A549 (cell line): Measurements from ENCODE around the gene PCNX1. TPM values are rescaled to one million over a fixed set of nuclear protein-coding genes. Genes with fewer than 3 reads are reported as not detected.

Experiments used
- ATAC-seq, 2 experiments: fragments of 200-7000 bp in 1 of 2; fragments of >200 bp in 1 of 2; cut with Nextera tagmentation in 1 of 2; cut with Tn5 transposase in 1 of 2; 3 replicates each; pipeline versions ENCODE4 v1.8.0 to v1.9.1; 2018 to 2020; ENCODE audit warnings: mild to moderate bottlenecking in 1 of 2, moderate library complexity in 1 of 2
- CTCF ChIA-PET: fragments of 300-600 bp; sonication (Branson Sonifier 250); formaldehyde crosslinking; extraction: SDS; loops from one replicate; lab custom pipeline; 2021; ENCODE audit warnings: antibody characterized with exemption, inconsistent platforms; lab: Yijun Ruan, JAX
- POLR2A ChIA-PET: fragments of 350-600 bp; formaldehyde crosslinking; extraction: SDS; loops from one replicate; lab custom pipeline; 2021; ENCODE audit warnings: antibody characterized with exemption, inconsistent platforms; lab: Yijun Ruan, JAX
- DNase-seq, 2 experiments: peaks; one replicate each; pipeline versions ENCODE4 v3.0.0 to v3.0.0-alpha.2; 2011 to 2016; ENCODE audit warnings: low read depth in 1 of 2, low spot score in 1 of 2
- FAIRE-seq: peaks from 2 replicates; lab custom pipeline; 2011; peaks lifted over from hg19 to GRCh38; lab: Jason Lieb, UNC
- H3K27ac ChIP-seq, 2 experiments: fragments of >200 bp; sonication (Bioruptor Twin); formaldehyde crosslinking; 3 replicates each; pipeline ENCODE4 v1.5.1; 2016 to 2017
- H3K4me1 ChIP-seq: fragments of >200 bp; sonication (Bioruptor Twin); formaldehyde crosslinking; 3 replicates; pipeline ENCODE4 v1.6.1; 2016
- H3K4me2 ChIP-seq: fragments of >200 bp; sonication (Bioruptor Twin); formaldehyde crosslinking; 3 replicates; pipeline ENCODE4 v1.6.1; 2016
- H3K4me3 ChIP-seq: fragments of >200 bp; sonication (Bioruptor Twin); formaldehyde crosslinking; 3 replicates; pipeline ENCODE4 v1.5.1; 2016
- H3K9me3 ChIP-seq: fragments of >200 bp; sonication (Bioruptor Twin); formaldehyde crosslinking; 3 replicates; pipeline ENCODE4 v1.6.1; 2016
- E2F6 ChIP-seq: IDR thresholded peaks from 2 replicates; pipeline ENCODE4 v1.6.1; 2012; ENCODE audit warnings: low read depth, borderline replicate concordance
- EHMT2 ChIP-seq: fragments of 200-600 bp; sonication (generic); IDR thresholded peaks from 2 replicates; pipeline ENCODE4 v1.6.1; 2016; ENCODE audit warnings: antibody characterized with exemption, low read depth, mild to moderate bottlenecking, moderate library complexity
- KDM1A ChIP-seq: fragments of 200-600 bp; sonication (generic); IDR thresholded peaks from 2 replicates; pipeline ENCODE4 v1.6.1; 2016; ENCODE audit warnings: low read depth, mild to moderate bottlenecking
- KDM5A ChIP-seq: fragments of 200-600 bp; sonication (generic); IDR thresholded peaks from 2 replicates; pipeline ENCODE4 v1.6.1; 2016; ENCODE audit warnings: antibody characterized with exemption, mild to moderate bottlenecking
- NFE2L2 ChIP-seq: fragments of 150-350 bp; conservative IDR thresholded peaks from 2 replicates; pipeline ENCODE4 v1.6.1; 2014; ENCODE audit warnings: low read length
- POLR2AphosphoS2 ChIP-seq: conservative IDR thresholded peaks from 2 replicates; pipeline ENCODE4 v1.6.1; 2012; ENCODE audit warnings: low read length, improper control_type of control experiment, inconsistent platforms
- SMC3 ChIP-seq: fragments of >200 bp; sonication (Bioruptor Twin); formaldehyde crosslinking; IDR thresholded peaks from 3 replicates; pipeline ENCODE4 v1.6.1; 2018; ENCODE audit warnings: inconsistent platforms
- ZNF302 ChIP-seq: fragments of 250-450 bp; sonication (Bioruptor Pico); IDR thresholded peaks from 2 replicates; pipeline ENCODE4 v1.9.0; 2021; ENCODE audit warnings: inconsistent platforms, mild to moderate bottlenecking, moderate library complexity
- WGBS: methylation state at CpG from one replicate; pipeline ENCODE4 v1.1.6; 2017; ENCODE audit errors: missing lambda C conversion rate; 5-methylcytosine and 5-hydroxymethylcytosine counted together
- polyA plus RNA-seq, 4 experiments: library from polyadenylated mRNA; depleted of rRNA in 3 of 4; stranded (reverse); fragments of >200 nt; fragmentation: RNase III in 1 of 4; extraction: RNeasy Plus Mini Kit Qiagen cat#74134 plus additional on column Dnase treatment in 1 of 4; gene quantifications; 2 replicates in 3 of 4; 3 replicates in 1 of 4; pipeline ENCODE4 v1.2.3, GENCODE V29; 2011 to 2017
- small RNA-seq, 6 experiments: library from RNA; depleted of rRNA; stranded (forward); fragments of <200 nt; gene quantifications; one replicate each; pipeline ENCODE3, GENCODE V24; 2012
- TF ChIP-seq, protein P1 (sequence below): fragments of 250-450 bp; sonication (Bioruptor Pico); IDR thresholded peaks from 2 replicates; pipeline ENCODE4 v1.5.0; 2020; ENCODE audit warnings: low read depth, mild to moderate bottlenecking, moderate library complexity
- TF ChIP-seq, protein P2 (sequence below): IDR thresholded peaks from 2 replicates; pipeline ENCODE4 v1.6.1; 2012

PCNX1 gene
- polyA plus RNA-seq, 2 of the 4 experiments (the other 2 are of a cell fraction) = 10.4 to 45.0 TPM

DNA sequence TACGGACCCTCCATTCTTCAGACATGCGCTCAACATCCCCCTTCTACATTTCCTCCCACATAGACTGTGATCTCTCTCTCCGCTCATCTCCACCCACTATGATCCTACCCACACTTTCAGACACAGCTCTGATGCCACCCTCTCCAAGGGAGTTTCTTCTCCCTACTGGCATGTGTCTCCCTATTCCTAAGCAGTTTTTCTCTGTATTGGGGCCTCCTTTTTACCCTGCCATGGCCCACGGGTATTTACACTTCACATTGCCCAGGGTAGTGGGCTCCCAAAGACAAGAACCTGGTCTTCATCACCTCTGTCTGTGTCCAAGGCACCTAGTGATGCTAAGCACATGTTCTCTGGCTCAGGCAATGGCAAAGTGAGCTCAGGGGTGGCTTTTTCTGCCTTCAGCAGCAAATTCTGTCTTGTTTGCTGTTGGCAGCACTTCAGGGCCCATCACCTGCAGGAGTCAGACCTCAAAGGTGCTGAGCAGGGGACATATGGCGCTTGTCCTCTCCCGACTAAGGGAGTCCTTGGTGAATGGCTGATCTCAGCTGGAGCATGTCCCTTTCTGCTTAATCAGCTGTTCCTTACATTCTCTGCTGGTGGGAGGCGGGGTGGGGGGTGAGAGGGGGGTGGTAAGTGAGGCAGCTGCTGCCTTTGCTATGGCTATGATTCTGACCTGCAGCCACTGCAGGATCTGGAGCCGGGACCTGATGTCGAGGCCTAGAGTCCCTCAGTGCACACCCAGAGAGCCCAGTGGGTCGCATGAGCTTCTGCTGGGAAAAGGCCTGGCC is 256.8 kb downstream of the PCNX1 start:
- H3K4me1 ChIP-seq = 0 out of 3 replicates have a peak, but pooled peaks cover 7% of the 10 kb centered on the region
- no peak overlapping the region for H3K4me2 ChIP-seq
- 58% methylated on average over 8 of the region's 10 CpGs for WGBS
- no peak for DNase-seq
- H3K27ac ChIP-seq = no peak overlapping the region
- H3K4me3 ChIP-seq = no peak overlapping the region
- ATAC-seq = no peak
- CTCF ChIA-PET = interaction anchor here (2.1 kb wide), 1 partner anchor 589 kb away, joined by 11 read pairs; no protein-coding TSS in a partner anchor
- POLR2A ChIA-PET = no interaction called here
- TF ChIP-seq SMC3 = no peak
- TF ChIP-seq E2F6 = no peak
- no peak for TF ChIP-seq KDM1A
- TF ChIP-seq, protein P1, sequence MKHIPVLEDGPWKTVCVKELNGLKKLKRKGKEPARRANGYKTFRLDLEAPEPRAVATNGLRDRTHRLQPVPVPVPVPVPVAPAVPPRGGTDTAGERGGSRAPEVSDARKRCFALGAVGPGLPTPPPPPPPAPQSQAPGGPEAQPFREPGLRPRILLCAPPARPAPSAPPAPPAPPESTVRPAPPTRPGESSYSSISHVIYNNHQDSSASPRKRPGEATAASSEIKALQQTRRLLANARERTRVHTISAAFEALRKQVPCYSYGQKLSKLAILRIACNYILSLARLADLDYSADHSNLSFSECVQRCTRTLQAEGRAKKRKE (CRISPR knock-in tag) = no peak
- no peak for TF ChIP-seq ZNF302 (CRISPR knock-in tag)
- no peak for TF ChIP-seq NFE2L2
- no peak for TF ChIP-seq POLR2AphosphoS2
- no peak for TF ChIP-seq EHMT2
- no peak for TF ChIP-seq KDM5A
- TF ChIP-seq, protein P2, sequence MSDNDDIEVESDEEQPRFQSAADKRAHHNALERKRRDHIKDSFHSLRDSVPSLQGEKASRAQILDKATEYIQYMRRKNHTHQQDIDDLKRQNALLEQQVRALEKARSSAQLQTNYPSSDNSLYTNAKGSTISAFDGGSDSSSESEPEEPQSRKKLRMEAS = no peak
- TF ChIP-seq, all 56 proteins: peak for 0
- FAIRE-seq = no peak
- peaks cover 7% of the 10 kb centered on the region for H3K9me3 ChIP-seq

Small RNAs within 50 kb of the gene (small RNA-seq; reads per million reads assigned to genes)
- gene AC005230.1 = 0 reads per million in 6 experiments
- gene GTF3AP2 = 0 reads per million in 6 experiments

Other genes with a start within 250 kb of the PCNX1 start
- 8.5 and 10.2 TPM in 2 replicates for gene MAP3K9, start 97.9 kb upstream of the PCNX1 start, polyA plus RNA-seq (2011; rRNA removed)
- gene MAP3K9, start 97.9 kb upstream of the PCNX1 start, polyA plus RNA-seq (2017; fragmentation: RNase III; extraction: RNeasy Plus Mini Kit Qiagen cat#74134 plus additional on column Dnase treatment) = 5.3 to 6.1 TPM (median 5.4 TPM) in 3 replicates